IPS DF 4.7 (cell line): Measurements from ENCODE around the gene SPIRE2.
"Not testable (repeated sequence)": the region's sequence is repeated elsewhere in the genome, so short reads cannot be mapped to it uniquely, and the experiment has no call there.

ENCODE experiments used
- DNase-seq: peaks from one replicate; pipeline ENCODE4 v3.0.0-alpha.2; 2013; ENCODE audit warnings: low spot score; ENCODE audit errors: extremely low read depth

SPIRE2 gene

DNA sequence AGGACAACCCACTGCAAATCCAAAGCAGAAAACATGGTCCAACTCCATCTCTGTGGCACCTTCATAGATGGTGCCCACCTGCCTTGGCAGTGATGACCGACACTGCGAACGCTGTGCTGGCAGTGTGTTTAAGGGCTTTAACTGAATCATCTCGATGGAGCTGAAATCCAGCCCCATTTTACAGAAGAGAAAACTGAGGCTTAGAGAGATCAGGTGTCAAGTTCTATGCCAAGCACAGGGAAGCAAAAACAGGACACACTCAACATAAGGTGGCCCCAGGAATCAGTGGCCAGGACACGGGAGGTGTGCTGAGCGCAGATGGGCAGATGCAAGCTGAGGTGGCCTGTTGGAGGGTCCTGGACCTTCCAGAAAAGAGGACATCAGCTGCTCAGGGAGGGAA is 34.5 kb downstream of the SPIRE2 start:
- DNase-seq = no peak

DNA sequence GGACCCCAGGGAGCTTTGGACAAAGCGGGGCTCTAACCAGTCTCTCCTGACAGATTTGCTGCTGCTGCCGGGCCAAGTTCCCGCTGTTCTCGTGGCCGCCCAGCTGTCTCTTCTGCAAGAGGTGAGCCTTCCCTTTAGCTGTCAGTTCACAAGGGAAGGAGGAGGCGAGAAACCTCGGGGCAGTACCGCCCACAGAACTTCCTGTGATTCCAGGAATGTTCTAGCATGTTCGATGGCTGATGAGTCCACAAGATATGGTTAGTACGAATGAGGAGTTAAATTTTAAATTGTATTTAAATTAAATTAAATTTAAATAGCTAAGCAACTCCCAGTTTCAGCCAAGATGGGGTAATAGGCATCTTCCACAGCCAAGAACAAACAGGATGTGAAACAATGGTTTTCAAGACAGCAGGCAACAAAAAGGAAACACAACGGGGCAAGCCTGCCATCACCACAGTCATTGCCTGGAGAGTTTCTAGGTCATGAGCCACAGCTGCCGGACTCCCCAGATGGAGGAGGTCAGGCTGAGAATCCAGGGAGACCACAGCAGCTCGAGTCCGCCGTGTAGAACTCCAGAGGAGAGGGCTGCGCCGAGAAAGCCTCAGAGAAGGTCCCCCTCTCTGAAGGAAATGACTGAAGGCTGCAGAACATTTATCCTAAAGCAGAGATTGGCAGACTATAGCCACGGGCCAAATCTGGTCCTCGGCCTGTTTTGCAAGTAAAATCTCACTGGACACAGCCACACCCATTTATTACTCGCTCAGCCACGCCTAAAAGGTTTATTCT is 35.7 kb downstream of the SPIRE2 start:
- no peak for DNase-seq

DNA sequence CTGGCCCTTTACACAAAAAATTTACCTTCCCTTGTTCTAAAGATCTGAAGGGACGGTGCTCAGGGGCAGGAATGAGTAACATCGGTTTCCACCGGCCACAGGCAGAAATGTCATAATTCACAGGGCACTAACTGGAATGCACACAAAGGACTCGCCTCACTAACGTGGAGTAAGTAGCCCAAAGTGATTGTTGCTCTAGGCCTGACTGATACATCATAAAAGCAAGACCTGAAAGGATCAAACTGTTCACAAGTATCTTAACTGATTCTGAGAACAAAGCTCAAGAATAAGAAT is 36.2 kb downstream of the SPIRE2 start:
- DNase-seq = no peak

DNA sequence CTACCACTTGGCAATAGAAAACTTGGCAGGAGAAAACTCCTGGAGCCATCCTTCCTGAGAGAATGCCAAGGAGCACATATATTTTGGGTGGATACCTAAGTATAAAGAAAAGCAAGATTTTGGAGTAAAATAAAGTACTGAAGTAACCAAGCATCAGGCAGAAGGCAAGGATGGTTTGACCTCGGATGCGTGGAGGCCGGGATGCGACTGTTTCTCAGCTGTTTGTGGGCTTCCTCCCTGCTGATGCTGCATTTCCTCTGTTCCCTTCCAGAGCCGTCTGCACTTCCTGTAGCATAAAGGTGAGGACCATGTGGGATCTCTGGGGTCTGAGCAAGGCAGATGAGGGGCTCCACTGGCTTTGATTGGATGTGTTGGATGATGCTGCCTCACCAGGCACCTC is 39.6 kb downstream of the SPIRE2 start:
- no peak for DNase-seq

DNA sequence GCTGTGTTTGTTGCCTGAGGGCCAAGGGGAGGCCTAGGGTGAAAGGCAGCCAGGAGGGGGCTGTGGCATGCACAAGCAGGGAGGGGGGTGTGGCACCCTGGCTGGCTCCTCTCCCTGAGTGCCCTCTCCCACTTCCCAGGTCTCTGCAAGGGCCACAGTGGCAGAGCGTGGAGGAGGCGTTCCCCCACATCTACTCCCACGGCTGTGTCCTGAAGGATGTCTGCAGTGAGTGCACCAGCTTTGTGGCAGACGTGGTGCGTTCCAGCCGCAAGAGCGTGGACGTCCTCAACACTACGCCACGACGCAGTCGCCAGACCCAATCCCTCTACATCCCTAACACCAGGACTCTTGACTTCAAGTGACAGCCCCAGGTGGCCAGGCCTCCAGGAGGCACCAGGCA is 41.6 kb downstream of the SPIRE2 start:
- DNase-seq = no peak

DNA sequence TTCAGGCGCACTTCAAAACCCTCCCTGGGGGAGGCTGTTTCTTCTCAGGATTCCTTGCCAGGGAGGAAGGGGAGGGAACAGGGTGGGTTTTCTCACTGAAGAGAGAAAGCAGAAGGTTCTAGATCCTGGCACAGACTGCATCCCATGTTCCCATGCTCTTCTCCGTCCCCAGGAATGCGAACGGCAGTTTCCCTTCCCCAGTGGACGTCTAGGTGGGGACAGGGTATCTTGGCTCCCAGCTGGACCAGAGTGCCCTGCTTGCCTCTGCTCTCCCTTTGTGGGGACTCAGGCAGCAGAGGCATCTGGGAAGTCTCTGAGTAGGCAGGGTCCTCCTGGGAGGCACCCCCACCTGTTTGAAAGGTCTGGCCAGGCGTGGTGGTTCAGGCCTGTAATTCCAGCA is 42.2 kb downstream of the SPIRE2 start:
- no peak for DNase-seq

DNA sequence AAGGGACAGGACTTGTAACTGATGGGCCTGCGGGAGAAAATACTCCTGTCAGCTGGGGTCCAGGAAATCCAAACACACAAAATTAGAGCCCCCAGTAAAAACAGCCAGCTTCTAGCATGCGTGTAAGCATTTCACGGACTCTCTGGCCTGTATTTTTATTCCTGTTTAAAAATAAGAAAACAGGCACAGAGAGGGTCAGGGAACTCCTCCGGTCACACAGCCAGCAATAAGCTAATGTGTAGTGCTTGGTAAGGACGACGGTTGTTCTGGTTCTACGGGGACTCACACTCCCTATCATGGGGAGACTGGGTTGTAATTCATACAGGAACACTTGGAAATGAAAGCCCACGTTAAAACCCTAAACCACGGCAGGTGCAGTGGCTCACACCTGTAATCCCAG is 43.6 kb downstream of the SPIRE2 start:
- DNase-seq = no peak

DNA sequence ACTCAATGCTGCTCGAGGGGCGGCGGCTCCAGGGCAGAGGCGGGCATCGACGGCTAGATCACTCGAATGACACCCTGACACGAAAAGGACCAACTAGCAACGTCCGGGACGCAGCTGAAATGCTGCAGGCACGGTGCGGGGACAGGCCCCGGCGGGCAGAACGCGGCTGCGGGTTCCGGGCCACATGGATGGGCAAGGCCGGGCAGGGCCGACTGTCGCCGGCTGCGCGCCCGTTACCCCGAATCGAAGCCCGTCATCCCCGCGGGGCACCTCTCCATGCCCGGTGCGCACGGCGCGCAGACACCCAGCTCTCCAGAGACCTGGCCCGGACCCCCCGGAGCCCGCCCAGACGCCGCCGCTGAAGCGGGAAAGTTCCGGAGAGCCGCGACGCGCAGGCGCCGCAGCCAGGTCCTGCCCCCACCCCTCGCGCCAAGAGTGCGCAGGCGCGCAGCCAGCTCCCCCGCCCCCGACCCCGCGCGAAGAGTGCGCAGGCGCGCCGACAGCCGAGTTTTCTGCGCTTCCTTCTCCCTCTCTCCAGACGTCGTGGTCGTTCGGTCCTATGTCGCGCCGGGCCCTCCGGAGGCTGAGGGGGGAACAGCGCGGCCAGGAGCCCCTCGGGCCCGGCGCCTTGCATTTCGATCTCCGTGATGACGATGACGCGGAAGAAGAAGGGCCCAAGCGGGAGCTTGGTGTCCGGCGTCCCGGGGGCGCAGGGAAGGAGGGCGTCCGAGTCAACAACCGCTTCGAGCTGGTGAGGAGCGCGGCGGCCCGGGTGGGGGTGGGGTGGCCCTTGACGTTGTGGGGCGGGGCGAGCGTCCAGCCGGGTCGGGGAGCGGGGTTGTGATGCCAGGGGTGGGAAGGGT is 45.1 kb downstream of the SPIRE2 start, which contains the start of gene TCF25:
Gene TCF25, plus strand, starts transcription at position 484 of the 863 bp plus-strand sequence. Its CDS starts 76 bp downstream, at position 560.
- peak; percentile 22 for DNase-seq

DNA sequence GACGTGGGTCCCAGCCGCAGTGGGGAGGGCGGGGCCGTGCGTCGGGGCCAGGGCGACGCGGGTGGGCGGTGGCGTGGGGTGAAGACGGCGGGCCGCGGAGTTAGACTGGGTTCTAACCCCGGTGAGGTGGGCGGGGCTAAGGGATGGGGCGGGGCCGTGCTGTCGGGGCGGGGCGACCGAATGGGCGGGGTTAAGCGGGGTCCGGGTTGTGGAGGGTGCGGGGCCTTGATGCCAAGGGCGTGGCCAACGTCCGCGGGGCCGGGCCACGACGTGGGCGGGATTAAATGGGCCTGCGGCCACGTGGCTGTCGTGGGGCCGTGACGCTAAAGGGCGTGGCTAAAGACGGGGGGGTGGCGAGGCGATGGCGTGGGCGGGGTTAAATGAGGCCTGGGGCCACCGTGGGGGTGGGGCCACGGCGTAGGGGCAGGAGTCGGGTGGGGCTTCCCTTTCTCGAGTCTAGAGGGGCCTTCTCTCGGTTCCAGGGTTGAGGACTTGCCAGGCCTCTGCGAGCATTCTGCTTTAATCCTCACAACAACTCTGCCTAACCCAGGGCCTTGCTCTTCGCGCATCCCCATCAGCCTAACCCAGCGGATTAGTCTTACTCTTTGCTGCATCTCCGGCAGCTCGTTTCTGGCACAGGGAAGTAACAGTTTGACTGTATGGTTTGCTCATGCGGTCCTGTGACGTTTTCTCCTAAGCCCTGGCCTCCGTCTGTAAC is 45.9 kb downstream of the SPIRE2 start:
- DNase-seq = peak; percentile 53

DNA sequence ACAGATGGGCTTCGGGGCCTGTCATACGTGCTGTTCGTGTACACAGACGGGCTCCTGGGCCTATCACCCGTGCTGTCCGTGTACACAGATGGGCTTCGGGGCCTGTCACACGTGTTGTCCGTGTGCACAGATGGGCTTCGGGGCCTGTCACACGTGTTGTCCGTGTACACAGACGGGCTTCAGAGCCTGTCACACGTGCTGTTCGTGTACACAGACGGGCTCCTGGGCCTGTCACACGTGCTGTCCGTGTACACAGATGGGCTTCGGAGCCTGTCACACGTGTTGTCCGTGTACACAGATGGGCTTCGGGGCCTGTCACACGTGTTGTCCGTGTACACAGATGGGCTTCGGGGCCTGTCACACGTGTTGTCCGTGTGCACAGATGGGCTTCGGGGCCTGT is 50.8 kb downstream of the SPIRE2 start:
- DNase-seq = not testable (repeated sequence)

DNA sequence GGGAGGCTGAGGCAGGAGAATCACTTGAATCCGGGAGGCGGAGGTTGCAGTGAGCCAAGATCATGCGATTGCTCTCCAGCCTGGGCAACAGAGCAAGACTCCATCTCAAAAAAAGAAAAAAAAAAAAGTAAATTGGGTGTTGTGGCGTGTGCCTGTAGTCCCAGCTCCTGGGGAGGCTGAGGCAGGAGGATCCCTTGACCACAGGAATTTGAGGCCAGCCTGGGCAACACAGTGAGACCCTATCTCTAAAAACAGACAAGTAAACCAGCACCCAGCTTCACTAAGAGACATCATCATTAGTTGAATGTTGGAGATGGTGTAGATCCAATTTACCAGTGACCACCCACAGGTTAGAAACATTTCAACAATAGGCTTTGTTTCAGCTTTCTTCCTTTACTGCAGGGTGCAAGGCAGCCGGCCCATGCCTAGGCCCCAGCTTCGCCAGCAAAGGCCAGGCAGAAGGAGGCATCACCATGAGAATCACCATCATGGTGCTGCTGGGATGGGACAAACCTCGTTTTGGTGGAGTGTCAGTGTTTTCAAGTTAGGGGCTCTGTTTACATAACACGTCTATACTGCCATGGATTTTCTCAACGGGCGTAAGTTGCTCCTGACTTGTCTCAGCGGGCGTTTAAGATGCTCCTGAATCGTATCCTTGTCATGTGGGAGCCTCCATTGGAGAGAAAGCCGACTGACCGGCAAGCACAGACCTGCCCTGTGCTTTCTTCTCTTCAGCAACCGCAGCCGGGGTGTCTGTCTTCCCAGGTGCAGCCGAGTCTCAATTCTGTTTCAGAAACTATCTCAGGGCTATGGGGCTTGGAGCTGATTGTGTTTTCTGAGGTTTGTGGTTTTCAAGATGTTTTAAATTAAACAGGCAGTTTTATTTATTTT is 52.4 kb downstream of the SPIRE2 start:
- DNase-seq = no peak

DNA sequence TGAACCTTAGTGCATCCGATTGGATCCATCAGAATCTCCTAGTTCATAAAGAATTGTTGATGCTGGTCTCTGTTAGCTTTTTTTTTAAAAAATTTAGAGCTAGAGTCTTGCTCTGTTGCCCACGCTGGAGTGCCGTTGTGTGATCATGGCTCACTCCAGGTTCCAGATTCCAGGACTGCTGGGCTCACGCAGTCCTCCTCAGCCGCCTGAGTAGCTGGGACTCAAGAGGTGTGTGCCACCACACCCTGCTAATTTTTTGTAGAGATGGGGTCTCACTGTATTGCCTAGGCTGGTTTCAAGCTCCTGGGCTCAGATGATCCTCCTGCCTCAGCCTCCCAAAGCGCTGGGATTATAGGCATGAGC is 53.1 kb downstream of the SPIRE2 start:
- no peak for DNase-seq

DNA sequence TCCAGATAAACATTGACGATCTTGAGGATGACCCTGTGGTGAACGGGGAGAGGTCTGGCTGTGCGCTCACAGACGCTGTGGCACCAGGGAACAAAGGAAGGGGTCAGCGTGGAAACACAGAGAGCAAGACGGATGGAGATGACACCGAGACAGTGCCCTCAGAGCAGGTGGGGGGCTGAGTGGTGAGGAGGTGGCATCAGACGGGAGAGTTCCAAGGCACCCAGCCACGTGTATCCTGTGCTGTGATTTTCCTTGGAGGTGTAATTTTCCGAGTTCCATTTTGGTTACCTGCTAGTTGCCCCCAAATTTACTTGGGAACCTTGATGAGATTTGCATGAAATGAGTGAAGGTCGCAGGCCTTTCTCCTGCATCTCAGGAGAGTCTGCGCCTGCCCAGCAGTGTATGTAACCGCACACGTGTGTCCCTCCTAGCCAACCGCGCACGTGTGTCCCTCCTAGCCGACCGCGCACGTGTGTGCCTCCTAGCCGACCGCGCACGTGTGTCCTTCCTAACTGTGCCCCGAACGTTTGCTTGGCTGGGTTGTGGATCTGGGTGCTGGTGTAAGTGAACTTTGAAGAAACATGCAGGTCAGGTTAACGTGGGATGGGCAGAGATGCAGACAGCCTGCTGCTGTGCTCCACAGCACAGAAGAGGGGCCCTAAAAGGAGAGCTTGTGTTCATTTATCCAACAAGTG is 55.2 kb downstream of the SPIRE2 start:
- DNase-seq = no peak

DNA sequence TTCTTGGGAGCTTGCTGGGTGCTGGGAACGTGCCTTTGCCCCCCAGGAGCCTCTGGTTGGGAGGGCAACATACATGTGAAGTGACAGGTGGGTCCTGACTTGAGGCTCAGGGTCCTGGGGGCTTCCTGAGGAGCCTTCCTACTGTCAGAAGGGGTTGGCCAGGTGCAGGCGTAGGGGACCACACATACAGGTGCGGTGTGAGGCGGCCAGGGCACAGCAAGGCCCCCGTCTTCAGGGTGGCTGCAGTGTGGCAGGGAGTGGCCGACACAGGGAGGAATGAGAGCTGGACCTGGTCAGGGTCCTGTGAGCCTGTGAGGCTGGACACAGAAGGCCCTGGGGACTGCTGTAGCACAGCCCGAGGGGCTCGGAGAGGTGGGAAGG is 55.8 kb downstream of the SPIRE2 start:
- DNase-seq = no peak

DNA sequence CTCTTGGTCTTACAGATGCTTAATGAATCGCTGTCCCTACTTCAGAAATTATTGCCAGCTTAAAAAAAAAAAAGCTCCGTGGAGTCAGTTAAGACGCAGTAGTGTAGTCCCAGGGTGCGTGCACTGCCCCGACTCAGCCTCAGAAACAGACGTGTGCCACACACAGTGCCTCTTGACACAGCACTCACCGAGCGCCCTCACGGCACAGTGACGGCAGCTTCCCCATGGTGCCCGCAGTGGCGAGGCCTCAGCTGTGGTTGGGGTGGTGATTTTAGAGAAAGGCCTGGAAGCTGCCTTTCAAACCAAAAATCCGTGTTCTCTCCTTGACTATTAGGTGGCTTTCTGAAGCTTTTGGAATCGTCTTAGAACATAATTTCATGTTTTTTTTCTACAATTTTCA is 59.0 kb downstream of the SPIRE2 start:
- no peak for DNase-seq

DNA sequence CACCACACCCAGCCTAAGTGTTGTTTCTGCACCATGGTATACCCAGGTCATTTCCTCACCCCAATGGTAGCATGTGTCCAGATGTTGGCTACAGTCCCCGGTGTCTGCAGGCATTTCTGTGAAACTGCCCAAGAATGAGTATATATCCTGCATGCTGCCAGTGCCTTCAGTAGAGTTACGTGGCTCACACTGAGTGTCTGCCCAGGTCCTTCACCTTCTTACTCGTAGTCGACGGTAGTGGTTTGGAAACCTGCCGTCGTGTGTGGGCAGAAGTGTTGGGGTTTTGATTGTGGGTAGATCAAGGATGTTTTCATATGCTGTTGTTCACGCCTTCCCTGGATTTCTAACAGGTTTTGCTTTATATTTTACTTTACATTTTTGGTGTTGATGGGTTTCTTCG is 61.9 kb downstream of the SPIRE2 start:
- no peak for DNase-seq

DNA sequence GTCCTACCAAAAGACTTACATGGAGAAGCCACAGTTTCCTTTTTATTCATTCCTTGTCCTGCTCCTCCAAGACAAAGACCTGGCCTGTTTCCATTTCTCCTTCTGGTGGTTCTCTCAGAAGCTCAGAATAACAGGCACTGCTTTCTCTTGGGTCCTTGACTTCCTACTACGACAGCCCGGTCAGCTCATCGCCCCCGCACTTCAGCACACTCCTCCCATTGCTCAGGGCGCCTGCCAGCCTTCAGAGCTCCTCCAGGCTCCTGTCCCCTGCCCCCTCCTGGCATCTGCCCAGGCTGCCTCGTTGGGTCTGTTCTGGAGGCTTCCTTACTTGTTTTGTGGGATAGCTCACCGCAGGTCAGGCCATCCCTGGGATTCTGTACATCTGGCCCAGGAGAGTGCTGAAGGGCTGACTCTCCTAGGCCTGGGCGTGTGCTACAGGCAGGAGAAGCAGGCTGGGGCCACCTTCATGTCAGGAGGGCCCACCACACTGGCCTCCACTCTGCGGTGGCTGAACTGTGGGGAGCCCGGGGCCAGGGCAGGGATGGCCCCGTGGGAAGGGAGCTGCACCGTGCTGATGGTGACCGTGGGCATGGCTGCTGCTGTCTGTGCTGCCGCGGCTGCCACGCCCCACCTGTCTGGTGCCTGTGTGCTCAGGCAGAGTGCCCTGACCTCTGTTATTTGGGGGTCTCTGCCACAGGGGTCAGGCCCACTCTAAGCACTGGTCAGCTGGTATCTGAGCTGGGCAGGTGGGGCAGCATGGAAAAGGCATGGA is 62.8 kb downstream of the SPIRE2 start:
- no peak for DNase-seq

DNA sequence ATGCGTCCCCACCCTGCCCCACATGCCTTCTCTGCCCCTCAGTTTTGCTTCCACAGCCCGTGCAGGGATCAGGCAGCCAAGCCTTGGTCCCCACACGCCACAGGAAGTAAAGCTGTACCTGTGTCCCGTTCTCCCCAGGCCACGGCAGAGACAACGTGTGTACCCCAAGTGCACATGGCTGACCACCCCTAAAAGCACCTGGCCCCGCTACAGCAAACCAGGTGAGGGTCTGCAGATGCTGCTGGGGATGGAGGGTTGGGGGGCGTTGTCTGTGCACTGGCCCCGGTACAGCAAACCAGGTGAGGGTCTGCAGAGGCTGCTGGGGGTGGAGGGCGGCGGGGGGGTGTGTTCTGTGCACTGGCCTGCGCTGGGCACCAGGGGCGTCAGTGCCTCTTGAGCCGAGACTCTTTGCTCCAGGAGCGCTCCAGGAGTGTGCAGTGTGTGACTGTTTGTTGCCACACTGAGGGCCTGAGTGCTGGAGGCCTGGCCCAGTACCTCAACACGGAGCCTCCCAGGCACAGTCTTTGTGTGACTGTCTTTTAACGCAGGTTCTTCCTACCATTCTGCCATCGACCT is 63.9 kb downstream of the SPIRE2 start:
- no peak for DNase-seq

DNA sequence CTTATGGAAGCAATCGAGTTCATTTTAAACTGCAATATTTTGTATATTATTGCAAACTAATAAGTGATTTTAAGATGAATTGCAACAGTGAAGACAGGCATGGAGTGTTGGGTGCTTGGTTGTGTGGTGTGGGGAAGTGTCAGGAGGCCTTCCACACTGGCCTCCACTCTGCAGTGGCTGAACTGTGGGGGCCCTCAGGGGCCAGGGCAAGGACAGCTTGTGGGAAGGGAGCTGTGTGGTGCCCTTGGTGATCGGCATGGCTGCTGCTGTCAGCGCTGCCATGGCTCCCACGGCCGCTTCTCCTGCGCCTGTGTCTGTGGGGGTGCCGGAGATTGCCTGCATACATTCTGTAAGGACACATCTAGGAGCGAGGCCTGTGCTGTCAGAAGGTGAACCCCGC is 64.4 kb downstream of the SPIRE2 start:
- no peak for DNase-seq
